GM12874 (cell line): Measurements from ENCODE around the gene EXD3.

ENCODE experiments used
- TF ChIP-seq, protein P1 (sequence below): IDR thresholded peaks from 2 replicates; pipeline ENCODE4 v1.5.1; 2011; ENCODE audit warnings: low read depth, mild to moderate bottlenecking, control low read depth, low read length, moderate library complexity; ENCODE audit not compliant: insufficient read depth

The EXD3 gene

GRCh38 chr9:137452006-137452760 lies 29.2 kb upstream of the EXD3 start:
- TF ChIP-seq, protein P1, sequence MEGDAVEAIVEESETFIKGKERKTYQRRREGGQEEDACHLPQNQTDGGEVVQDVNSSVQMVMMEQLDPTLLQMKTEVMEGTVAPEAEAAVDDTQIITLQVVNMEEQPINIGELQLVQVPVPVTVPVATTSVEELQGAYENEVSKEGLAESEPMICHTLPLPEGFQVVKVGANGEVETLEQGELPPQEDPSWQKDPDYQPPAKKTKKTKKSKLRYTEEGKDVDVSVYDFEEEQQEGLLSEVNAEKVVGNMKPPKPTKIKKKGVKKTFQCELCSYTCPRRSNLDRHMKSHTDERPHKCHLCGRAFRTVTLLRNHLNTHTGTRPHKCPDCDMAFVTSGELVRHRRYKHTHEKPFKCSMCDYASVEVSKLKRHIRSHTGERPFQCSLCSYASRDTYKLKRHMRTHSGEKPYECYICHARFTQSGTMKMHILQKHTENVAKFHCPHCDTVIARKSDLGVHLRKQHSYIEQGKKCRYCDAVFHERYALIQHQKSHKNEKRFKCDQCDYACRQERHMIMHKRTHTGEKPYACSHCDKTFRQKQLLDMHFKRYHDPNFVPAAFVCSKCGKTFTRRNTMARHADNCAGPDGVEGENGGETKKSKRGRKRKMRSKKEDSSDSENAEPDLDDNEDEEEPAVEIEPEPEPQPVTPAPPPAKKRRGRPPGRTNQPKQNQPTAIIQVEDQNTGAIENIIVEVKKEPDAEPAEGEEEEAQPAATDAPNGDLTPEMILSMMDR = no peak

DNA sequence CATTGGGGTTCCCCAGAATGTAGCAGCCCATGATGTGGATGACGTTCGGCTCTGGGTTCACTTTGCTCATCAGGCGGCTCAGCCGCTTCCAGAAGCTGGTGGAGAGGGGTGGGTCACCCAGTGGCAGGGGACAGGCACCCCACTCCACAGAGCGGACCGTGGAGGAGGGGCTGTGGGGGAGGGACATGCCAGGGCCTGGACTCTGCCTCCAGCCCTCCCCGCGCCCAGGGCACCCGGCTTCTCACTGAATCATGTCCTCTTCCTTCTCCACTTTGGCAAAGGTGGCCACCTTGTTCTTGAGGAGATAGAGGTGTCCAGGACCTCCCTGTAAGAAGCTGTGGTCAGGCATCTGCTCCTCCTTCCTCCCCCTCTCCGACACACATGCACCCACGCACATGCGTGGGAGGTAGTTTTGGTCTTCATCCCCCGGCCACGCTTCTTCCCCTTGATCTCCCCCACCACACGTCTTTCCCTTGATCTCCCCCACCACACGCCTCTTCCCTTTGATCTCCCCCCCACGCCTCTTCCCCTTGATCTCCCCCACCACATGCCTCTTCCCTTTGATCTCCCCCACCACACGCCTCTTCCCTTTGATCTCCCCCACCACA lies 27.1 kb upstream of the EXD3 start:
- TF ChIP-seq, protein P1 = no peak

GRCh38 chr9:137449081-137449844 lies 26.3 kb upstream of the EXD3 start:
- TF ChIP-seq, protein P1 = no peak

DNA sequence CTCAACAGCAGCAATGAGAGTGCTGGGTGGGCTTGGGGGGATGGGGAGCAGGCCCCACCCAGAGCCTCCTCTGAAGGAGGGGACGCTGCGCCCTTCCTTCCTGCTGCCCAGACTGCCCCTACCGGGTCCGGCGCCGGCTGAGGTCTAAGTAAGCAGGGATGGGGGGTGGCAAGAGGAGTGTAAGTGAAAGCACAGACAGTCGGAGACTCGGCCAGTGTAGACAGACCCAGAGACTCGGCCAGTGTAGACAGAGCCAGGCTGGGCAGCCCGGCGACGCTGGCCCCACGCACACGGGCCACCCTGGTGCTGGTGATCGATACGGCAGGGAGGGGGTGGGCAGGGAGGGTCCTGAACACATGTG lies 25.6 kb upstream of the EXD3 start:
- TF ChIP-seq, protein P1 = no peak

DNA sequence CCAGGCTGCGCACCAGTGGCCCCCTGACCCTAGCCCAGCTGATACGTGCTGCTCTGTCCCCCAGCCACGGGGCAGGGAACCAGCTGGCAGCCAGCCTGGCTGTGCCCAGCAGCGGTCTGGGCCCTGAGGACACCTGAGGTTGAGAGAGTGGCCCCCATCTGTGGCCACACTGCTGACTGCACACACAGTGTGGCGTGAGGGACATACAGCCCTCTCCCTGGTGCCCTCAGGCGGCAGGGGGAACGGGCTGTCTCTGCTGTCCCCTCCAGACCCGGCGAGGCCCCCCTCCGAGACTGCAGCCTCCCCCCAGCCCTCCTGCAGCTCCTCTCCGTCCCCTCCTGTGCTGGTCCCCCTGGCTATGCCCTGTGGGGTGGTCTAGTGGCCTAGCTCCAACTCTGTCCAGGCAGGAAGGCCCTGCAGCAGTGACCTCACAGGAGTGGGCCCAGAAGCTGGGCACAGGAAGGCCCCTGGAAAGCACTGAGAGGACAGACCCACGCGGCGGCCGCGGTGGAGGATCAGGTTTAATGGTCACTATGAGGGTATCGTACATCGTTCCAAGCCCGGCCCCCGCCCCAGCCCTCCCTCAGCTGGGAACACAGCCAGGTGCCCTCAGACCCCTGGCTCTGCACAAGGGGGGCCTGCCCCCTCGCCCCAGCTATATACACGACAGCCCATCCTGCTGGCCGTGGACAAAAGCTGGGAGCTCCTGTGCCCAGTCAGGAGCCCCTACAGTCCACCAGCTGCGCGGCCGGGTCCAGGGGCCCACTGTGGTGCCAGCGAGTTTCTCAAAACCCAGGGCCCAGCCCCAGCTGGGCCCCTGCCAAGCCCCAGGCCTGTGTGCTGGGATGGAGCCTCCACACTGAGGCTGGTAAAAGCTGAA lies 25.0 kb upstream of the EXD3 start:
- TF ChIP-seq, protein P1 = no peak

DNA sequence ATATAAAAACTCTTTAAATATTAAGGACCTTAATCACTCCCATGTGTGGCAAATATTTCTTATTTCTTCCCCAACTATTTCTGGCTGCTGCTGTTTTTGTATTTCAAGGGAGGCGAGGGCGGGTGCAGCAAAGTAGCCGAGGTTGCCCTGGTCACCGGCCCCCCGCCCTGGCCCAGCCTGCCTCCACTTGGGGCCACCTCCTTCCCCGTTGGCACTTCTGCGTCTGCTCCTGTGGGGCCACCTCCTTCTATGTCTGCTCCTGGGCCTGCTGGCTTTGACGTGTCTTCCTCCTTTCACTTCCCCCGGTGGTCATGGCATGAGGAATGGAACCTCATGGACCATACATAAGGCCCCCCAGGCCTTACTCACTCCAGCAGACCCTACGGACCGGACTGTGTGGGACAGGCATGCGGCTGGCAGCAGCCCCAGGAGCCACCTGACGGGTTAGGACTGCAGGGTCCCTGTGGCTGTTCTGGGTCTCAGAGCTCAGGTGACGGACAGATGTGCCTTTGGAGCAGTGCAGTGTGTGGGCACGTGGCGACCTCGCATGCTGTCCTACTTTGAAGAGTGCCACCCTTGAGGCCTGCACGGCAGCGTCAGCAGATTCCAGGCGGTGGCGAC lies 24.0 kb upstream of the EXD3 start:
- TF ChIP-seq, protein P1 = no peak
